Measurements from ENCODE around the gene TIA1.
"Not testable (repeated sequence)": the region's sequence is repeated elsewhere in the genome, so short reads cannot be mapped to it uniquely, and the experiment has no call there.

Gene TIA1

DNA sequence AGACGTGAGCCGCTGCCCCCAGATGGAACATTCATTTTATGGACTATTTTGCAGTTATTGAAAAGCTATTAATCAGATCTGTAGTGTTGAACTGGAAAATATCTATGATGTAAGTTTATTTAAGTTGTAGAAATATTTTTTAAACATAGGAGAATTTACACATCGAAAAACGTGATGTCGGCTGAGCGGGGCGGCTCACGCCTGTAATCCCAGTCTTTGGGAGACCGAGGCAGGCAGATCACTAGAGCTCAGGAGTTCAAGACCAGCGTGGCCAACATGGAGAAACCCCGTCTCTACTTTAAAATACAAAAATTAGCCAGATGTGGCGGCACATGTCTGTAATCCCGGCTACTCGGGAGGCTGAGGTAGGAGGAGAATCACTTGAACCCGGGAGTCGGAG is 2.0 kb upstream of the TIA1 start:
- FAIRE-seq, result no peak
- DNase-seq (ENCODE audit: insufficient read length), result no peak
- TF ChIP-seq POLR2AphosphoS5 (IDR thresholded peaks at IDR 0.05; ENCODE audit: low read depth, low read length) (no peak), TAF1 (IDR thresholded peaks at IDR 0.05; ENCODE audit: borderline replicate concordance, low read depth, low read length) (no peak), POLR2A (IDR thresholded peaks at IDR 0.05; ENCODE audit: low read depth, low read length) (no peak)

DNA sequence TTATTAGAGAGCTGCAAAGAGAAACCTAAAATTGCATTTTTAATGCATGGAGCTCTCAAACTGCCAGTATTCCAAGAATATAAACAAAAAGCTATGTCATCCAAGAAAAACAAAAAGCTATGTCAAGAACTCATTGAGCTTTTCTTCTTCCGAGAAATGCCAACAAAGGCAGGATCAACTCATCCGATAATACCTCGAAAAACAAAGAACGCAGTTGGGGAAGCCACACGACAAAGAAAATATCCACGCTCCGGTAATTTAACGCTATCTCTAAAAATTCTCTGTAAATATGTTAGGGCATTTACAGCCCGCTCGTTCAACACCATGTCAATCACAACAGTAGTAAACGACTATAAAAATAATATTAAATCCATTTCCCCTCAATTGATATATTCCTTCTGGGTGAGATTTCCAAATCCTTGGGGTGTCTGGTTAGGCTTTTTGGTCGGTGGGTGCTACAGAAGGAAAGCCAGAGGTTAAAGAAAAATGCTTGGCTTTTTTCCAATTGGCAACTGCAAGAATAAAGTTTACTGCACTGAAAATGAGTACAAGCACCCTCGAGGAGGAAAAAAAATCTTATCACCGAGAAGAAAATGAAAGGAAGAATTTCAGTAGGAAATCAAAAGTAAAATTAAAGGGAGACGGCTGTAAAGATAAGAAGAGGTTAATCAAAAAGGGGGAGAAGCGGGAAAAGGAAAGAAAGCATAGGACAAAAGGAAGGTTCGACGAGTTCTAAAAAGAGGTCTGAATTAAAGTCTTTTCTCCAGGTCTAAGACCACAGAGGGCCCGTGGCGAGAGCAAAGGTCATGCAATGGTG is 856 bp downstream of the TIA1 start:
- DNase-seq (ENCODE audit: insufficient read length) (no peak), FAIRE-seq (no peak)
- TF ChIP-seq POLR2A (IDR thresholded peaks at IDR 0.05; ENCODE audit: low read depth, low read length) (no peak), POLR2AphosphoS5 (IDR thresholded peaks at IDR 0.05; ENCODE audit: low read depth, low read length) (no peak), TAF1 (IDR thresholded peaks at IDR 0.05; ENCODE audit: borderline replicate concordance, low read depth, low read length) (no peak)

DNA sequence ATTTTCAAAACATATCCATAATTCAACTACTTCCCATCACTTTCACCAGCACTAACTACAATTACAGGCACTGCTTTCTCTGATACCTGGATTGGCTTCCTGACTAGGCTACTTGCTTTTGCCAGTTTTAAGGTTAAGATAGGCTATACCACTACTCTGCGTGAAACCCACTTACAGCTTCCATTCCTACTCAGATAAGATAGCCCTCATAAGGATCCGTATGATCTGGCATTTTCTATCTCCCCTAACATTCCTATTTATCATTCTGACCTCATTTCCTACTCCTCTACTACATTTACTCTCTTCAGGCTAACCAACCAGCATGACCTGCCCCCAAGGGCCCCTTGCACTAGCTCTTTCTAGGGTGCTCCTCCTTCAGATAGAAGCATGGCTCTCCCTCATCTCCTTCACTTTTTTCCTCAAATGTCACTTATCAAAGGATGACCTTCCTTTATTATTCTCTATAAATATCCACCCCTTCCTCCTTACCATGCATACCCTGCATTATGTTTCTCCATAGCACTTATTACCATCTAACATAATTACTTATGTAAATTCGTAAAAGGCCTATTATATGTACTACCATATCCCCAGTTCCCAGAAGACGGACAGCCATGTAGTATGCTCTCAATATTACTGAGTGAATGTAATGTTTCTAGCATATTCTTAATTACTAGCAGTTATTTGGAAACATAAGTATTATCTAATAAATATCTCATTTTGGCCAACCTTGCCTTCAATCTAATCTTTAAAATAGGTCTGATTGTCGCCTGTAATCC is 4.4 kb downstream of the TIA1 start:
- TF ChIP-seq POLR2A (IDR thresholded peaks at IDR 0.05; ENCODE audit: low read depth, low read length) (no peak), TAF1 (IDR thresholded peaks at IDR 0.05; ENCODE audit: borderline replicate concordance, low read depth, low read length) (no peak), POLR2AphosphoS5 (IDR thresholded peaks at IDR 0.05; ENCODE audit: low read depth, low read length) (no peak)
- FAIRE-seq (no peak), DNase-seq (ENCODE audit: insufficient read length) (no peak)

DNA sequence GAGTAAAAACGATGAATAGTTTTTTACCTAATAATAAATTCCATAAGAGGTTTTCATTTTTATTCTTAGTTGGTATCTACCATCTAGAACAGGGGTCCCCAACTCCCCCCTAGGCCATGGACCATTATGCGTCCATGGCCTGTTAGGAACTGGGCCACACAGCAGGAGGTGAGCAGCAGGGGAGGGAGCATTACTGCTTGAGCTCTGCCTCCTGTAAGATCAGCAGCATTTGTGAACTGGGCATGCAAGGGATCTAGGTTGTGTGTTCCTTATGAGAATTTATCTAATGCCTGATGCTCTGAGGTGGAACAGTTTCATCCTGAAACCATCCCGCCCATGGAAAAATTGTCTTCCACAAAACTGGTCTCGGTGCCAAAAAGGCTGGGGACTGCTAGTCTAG is 5.9 kb downstream of the TIA1 start:
- no peak for DNase-seq (ENCODE audit: insufficient read length)
- TF ChIP-seq POLR2A (IDR thresholded peaks at IDR 0.05; ENCODE audit: low read depth, low read length) (no peak), POLR2AphosphoS5 (IDR thresholded peaks at IDR 0.05; ENCODE audit: low read depth, low read length) (no peak), TAF1 (IDR thresholded peaks at IDR 0.05; ENCODE audit: borderline replicate concordance, low read depth, low read length) (no peak)
- no peak for FAIRE-seq

DNA sequence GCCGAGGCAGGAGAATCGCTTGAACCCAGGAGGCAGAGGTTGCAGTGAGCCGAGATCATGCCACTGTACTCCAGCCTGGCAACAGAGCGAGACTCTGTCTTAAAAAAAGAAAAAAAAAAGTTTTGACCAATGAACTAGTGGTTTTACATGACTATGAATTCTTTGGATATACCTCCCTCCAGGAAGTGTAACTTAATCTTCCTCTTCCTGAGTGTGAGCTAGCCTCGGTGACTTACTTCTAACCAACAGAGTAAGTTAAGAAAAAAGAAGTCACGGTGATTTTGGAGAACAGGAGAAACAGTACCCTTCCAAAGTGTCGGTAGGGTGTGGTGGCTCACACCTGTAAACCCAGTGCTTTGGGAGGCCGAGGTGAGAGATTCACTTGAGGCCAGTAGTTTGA is 7.1 kb downstream of the TIA1 start:
- DNase-seq (ENCODE audit: insufficient read length), result no peak
- TF ChIP-seq POLR2A (IDR thresholded peaks at IDR 0.05; ENCODE audit: low read depth, low read length) (no peak), TAF1 (IDR thresholded peaks at IDR 0.05; ENCODE audit: borderline replicate concordance, low read depth, low read length) (no peak), POLR2AphosphoS5 (IDR thresholded peaks at IDR 0.05; ENCODE audit: low read depth, low read length) (no peak)
- FAIRE-seq, result no peak

DNA sequence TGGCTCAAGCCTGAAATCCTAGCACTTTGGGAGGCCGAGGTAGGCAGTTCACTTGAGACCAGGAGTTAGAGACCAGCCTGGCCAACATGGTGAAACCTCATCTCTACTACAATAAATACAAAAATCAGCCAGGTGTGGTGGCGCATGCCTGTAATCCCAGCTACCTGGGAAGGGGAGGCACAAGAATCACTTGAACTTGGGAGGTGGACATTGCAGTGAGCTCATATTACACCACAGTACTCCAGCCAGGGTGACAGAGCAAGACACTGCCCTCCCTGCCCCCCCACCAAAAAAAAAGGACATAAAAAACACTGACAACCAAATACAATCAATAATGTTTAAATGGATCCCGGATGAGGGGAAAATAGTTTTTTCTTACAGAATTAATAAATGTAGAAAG is 7.8 kb downstream of the TIA1 start:
- DNase-seq (ENCODE audit: insufficient read length), result no peak
- FAIRE-seq, result no peak

DNA sequence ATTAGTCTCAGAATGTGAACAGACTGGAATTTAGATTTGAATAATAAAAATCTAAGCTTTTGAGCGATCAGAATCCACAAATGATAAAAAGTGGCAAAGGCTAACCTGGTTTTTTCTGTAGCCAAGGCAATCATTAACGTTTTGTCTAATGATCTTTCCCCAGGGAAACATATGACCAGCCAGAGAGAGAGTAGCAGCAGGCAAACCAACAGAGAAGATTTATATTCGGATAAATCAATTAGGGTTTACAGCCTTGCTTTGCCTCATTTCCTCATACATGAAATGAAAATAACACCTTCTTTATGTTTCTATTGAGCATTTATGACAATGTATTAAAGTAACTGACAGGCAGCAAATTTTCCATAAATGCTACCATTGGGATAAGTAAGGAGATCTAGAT is 14.5 kb downstream of the TIA1 start:
- FAIRE-seq (no peak), DNase-seq (ENCODE audit: insufficient read length) (no peak)
- TF ChIP-seq POLR2A (IDR thresholded peaks at IDR 0.05; ENCODE audit: low read depth, low read length) (no peak), TAF1 (IDR thresholded peaks at IDR 0.05; ENCODE audit: borderline replicate concordance, low read depth, low read length) (no peak), POLR2AphosphoS5 (IDR thresholded peaks at IDR 0.05; ENCODE audit: low read depth, low read length) (no peak)

More for the DNA sequence above, 7.8 kb downstream of the TIA1 start:
- TF ChIP-seq POLR2AphosphoS5 (IDR thresholded peaks at IDR 0.05; ENCODE audit: low read depth, low read length) (no peak), TAF1 (IDR thresholded peaks at IDR 0.05; ENCODE audit: borderline replicate concordance, low read depth, low read length) (no peak), POLR2A (IDR thresholded peaks at IDR 0.05; ENCODE audit: low read depth, low read length) (no peak)

DNA sequence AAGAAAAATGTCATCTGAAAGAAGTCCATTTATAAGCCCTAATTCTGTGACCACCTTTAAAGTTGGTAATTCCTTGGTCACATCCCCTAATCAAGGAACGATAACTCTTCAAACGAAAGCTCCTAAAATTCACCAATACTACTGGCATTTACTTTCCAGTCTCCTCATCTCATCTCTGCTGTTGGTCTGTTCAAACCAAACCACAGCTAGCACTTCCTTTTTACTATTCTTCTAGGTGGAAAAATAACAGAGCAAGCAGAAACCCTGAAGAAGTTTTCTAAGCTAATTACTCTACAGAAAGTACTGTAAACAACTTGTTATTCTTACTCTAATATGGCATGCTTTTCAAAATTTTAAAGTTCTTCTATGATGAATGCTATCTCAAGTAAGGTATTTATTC is 21.6 kb downstream of the TIA1 start:
- no peak for TF ChIP-seq TAF1 (IDR thresholded peaks at IDR 0.05; ENCODE audit: borderline replicate concordance, low read depth, low read length)
- FAIRE-seq, result no peak
- no peak for DNase-seq (ENCODE audit: insufficient read length)

DNA sequence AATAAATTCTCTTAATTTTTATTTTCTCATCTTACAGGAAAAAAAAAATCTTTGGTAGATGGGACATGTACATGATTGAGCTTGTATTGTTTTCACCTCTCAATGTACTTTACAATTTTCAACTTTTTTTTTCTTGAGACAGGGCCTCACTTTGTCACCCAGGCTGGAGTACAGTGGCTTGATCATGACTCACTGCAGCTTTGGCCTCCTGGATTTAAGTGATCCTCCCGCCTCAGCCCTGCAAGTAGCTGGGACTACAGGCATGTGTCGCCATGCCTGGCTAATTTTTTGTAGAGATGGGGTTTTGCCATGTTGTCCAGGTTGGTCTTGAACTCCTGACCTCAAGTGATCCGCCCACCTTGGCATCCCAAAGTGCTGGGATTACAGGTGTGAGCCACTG is 25.1 kb downstream of the TIA1 start:
- not testable (repeated sequence) for DNase-seq (ENCODE audit: insufficient read length); FAIRE-seq

DNA sequence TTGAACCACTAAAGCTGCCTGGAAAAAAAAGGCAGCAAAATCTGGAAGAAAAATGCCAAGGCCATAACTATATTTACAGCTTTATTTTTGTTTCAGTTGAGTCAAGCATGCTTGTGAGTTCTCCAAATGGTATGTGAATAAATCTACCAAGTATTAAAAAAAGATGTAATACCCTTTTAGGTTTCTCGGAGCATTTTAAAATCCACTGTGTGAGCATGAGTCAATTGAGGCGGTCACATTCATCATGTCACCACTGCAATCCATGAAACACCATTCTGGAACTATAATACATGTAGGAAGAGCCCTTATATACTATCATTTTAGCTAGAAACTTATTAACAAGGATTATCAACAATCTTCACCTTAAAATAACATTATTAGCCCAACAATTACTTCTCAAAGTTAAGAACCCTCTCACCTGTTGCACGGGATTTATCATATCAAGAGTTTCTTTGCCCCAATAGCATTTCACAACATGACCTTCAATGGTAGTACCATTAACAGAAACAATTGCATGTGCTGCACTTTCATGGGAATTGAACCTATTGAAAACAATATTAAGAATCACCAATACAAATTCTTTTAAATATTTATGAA is 33.4 kb downstream of the TIA1 start:
- FAIRE-seq, result no peak
- no peak for DNase-seq (ENCODE audit: insufficient read length)
- TF ChIP-seq POLR2AphosphoS5 (IDR thresholded peaks at IDR 0.05; ENCODE audit: low read depth, low read length), result no peak

DNA sequence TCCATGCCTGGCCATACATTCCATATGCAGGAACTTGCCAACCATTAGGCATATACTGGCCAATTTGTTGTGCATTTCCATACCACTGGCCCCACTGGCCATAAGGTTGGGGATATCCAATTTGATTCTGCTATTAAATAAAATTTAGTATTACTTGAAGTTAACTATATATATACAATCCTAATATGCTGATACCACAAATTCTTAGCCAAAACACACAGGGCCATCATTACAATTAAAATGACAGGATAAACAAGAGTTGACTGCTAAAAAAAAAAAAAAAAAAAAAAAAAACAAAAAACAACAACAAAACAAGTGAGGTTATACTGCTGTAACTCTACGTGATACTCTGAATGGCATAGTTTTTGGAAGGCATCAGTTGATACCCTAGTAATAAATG is 34.1 kb downstream of the TIA1 start:
- TF ChIP-seq POLR2A (IDR thresholded peaks at IDR 0.05; ENCODE audit: low read depth, low read length) (no peak), POLR2AphosphoS5 (IDR thresholded peaks at IDR 0.05; ENCODE audit: low read depth, low read length) (no peak), TAF1 (IDR thresholded peaks at IDR 0.05; ENCODE audit: borderline replicate concordance, low read depth, low read length) (no peak)
- no peak for FAIRE-seq
- DNase-seq (ENCODE audit: insufficient read length), result no peak

DNA sequence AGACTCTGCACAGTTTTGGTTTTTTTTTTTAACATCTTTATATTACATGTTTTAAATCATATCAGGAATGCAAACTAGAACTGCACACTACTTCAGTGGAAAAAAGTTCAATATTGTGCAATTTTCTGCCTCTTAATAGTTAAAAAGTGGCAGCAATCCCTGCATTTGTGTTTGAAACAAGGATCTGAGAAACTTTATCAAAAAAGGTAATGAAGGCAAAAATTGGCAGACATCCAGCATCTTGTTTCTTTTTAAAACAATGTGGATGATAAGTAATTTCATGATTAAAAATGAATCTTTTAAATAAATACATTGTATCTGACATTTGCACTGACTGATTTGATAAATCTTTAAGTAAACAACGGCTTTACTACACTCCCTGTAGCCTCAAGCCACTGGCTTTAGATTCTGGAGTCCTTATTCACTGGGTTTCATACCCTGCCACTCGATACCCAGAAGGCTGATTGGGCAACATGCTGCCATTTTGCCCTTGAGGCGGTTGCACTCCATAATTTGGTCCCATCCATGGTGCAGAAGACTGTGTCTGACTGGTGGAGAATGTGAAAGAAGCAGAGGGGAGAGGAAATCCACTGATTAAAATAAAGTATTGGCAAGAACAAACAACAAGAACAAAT is 36.0 kb downstream of the TIA1 start:
- TF ChIP-seq TAF1 (IDR thresholded peaks at IDR 0.05; ENCODE audit: borderline replicate concordance, low read depth, low read length) (no peak), POLR2AphosphoS5 (IDR thresholded peaks at IDR 0.05; ENCODE audit: low read depth, low read length) (no peak), POLR2A (IDR thresholded peaks at IDR 0.05; ENCODE audit: low read depth, low read length) (no peak)
- FAIRE-seq, result no peak

More for the DNA sequence above, 36.0 kb downstream of the TIA1 start:
- no peak for DNase-seq (ENCODE audit: insufficient read length)

Data from GM12892 (cell line).